Fibroblast of lung (primary cell): ENCODE data around the gene SLC4A1.

ENCODE experiments used
- CTCF ChIP-seq, 2 donors: IDR thresholded peaks in 1 of 2; conservative IDR thresholded peaks in 1 of 2; 1 replicate in 1 of 2; 2 replicates in 1 of 2; pipeline ENCODE4 v1.5.1; 2011 to 2012; ENCODE audit warnings: low read length in 2 of 2, control low read depth in 1 of 2, inconsistent platforms in 1 of 2, low read depth in 1 of 2, mild to moderate bottlenecking in 1 of 2
- EZH2 ChIP-seq: IDR thresholded peaks from 2 replicates; pipeline ENCODE4 v1.5.1; 2012; ENCODE audit warnings: low read length, control low read depth, mild to moderate bottlenecking; ENCODE audit errors: missing control alignments

- TF ChIP-seq CTCF (conservative IDR thresholded peaks at IDR 0.05 in 1 of 2, IDR thresholded peaks at IDR 0.05 in 1 of 2; ENCODE audit: low read depth in 1 of 2, low read length in 2 of 2) (no peak), EZH2 (no peak)
These were observed 11.9 kb upstream of the SLC4A1 start for GRCh38 chr17:44279666-44280391.
